ENCODE measurements around the gene HPSE2. TPM values are rescaled to one million over a fixed set of nuclear protein-coding genes. Genes with fewer than 3 reads are reported as not detected.
A peak's percentile ranks its signal among the peaks of the same experiment; 100 is the strongest.
"Not testable (repeated sequence)": the region's sequence is repeated elsewhere in the genome, so short reads cannot be mapped to it uniquely, and the experiment has no call there.

HPSE2 gene
- total RNA-seq, 5 donors from 2014 or later (not counting 1 experiment from before 2014, with no cell fraction given), result 0.13 to 0.23 (median 0.18) TPM; not detected in 1

DNA sequence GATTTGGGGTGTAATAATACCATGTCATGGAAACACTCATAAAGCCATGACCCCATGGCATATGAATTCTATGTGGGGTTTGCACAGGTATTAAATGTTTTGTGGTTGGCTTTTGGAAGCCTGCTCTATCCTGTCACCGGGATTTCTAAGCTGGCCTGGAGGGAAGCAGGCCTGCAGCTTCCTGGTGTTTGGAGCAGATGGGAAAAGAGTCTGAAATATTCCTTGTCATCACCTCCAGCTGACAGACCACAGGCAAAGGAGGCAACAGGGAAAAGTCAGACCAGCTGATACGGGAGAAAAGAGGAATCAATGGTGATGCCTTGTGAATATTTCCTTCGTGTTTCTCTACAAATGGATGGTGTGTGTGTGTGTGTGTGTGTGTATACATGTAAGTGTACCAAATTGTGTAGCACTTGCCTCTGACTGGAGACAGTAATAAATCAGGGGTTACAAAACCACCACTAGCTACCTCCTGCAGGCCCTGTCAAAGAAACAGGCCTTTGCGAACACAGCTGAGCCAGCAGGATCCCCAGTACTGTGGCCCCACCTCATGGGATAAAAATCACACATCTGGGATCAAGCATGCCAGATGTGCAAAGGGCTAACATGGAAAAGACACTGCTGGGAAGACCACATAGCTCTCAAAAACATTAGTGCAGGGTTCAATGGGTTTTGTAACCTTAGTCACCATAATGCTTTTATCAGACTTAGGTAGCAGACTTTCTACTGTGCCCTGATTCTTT lies 668.1 kb downstream of the HPSE2 start:
- Histone ChIP-seq H3K36me3 (ENCODE audit: control insufficient read depth in 2 of 2, extremely low read depth in 1 of 2, insufficient read depth in 1 of 2, low read length in 1 of 2) (no peaks in the 10 kb centered on the region), H3K9me3 (no peaks in the 10 kb centered on the region), H3K4me3 (ENCODE audit: control insufficient read depth in 1 of 2, extremely low read depth in 1 of 2, low read length in 1 of 2) (no peak overlapping the region), H3K27ac (ENCODE audit: low read length) (no peak overlapping the region), H3K4me1 (ENCODE audit: control insufficient read depth in 1 of 2, extremely low read depth in 1 of 2, insufficient read depth in 2 of 2, low read length in 2 of 2) (no peaks in the 10 kb centered on the region), H3K27me3 (replicated peaks in 1 of 2; ENCODE audit: control insufficient read depth in 2 of 2, extremely low read depth in 1 of 2, insufficient read depth in 2 of 2, low read length in 1 of 2) (no peaks in the 10 kb centered on the region)
- Mint-ChIP-seq H3K4me3 (no peak overlapping the region), H3K27ac (no peak overlapping the region), H3K9me3 (no peaks in the 10 kb centered on the region), H3K27me3 (peaks cover 4 to 9% of the 10 kb centered on the region in 2 donors), H3K4me1 (no peaks in the 10 kb centered on the region), H3K36me3 (no peaks in the 10 kb centered on the region)
- 0% methylated on average over 1 of the region's 4 CpGs for WGBS (ENCODE audit: insufficient coverage)
- ATAC-seq (replicated peaks in 1 of 4) (no peak), DNase-seq (no peak)
- ChIA-PET CTCF (no interaction called here), POLR2A (no interaction called here)

DNA sequence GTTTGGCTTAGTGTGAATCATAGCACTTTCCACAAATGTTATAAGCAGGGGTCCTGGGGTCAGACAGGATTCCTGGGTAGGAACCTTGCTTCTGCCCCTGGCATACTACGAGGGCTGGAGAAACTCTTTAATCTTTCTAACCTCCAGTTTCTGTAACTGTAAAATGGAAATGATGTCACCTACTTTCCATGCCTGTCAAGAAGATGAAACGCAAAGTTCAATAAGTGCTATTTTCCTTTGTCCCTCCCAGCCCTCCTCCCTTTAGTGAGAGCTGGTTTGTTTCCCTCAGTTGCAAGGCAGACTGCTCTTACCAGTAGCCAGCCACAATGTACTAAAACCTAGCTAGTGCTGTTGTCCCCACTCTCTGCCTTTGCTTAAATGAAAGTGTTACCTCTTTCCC lies 671.8 kb downstream of the HPSE2 start:
- H3K27me3 Mint-ChIP-seq, result no peaks in the 10 kb centered on the region
- Histone ChIP-seq H3K4me3 (ENCODE audit: control insufficient read depth in 1 of 2, extremely low read depth in 1 of 2, low read length in 1 of 2) (no peak overlapping the region), H3K4me1 (ENCODE audit: control insufficient read depth in 1 of 2, extremely low read depth in 1 of 2, insufficient read depth in 2 of 2, low read length in 2 of 2) (no peaks in the 10 kb centered on the region), H3K27me3 (replicated peaks in 1 of 2; ENCODE audit: control insufficient read depth in 2 of 2, extremely low read depth in 1 of 2, insufficient read depth in 2 of 2, low read length in 1 of 2) (no peaks in the 10 kb centered on the region), H3K36me3 (ENCODE audit: control insufficient read depth in 2 of 2, extremely low read depth in 1 of 2, insufficient read depth in 1 of 2, low read length in 1 of 2) (no peaks in the 10 kb centered on the region), H3K9me3 (no peaks in the 10 kb centered on the region), H3K27ac (ENCODE audit: low read length) (no peak overlapping the region)
- no peak for ATAC-seq (replicated peaks in 1 of 4)
- H3K27ac Mint-ChIP-seq, result no peak overlapping the region
- POLR2A ChIA-PET, result no interaction called here
- no peaks in the 10 kb centered on the region for H3K4me1 Mint-ChIP-seq
- H3K9me3 Mint-ChIP-seq, result no peaks in the 10 kb centered on the region
- DNase-seq, result no peak
- CTCF ChIA-PET, result no interaction called here
- 0% methylated on average over 1 of the region's 2 CpGs for WGBS (ENCODE audit: insufficient coverage)
- no peaks in the 10 kb centered on the region for H3K36me3 Mint-ChIP-seq
- no peak overlapping the region for H3K4me3 Mint-ChIP-seq

DNA sequence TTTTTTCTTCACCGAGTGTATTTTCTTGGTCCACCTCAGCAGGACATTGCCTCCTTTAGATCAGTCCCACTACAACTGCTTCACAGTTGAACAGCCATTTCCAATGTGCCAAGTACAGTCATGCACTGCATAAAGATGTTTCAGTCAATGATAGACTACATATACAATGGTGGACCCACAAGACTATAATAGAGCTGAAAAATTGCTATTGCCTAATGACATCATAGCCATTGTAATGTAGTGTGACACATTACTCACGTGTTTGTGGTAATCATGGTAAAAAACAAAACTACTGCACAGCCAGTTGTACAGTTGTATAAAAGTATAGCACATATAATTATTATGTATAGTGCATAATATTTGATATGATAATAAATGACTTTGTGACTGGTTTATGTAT lies 675.1 kb downstream of the HPSE2 start:
- Histone ChIP-seq H3K27ac (ENCODE audit: low read length) (no peak overlapping the region), H3K27me3 (replicated peaks in 1 of 2; ENCODE audit: control insufficient read depth in 2 of 2, extremely low read depth in 1 of 2, insufficient read depth in 2 of 2, low read length in 1 of 2) (no peaks in the 10 kb centered on the region)

DNA sequence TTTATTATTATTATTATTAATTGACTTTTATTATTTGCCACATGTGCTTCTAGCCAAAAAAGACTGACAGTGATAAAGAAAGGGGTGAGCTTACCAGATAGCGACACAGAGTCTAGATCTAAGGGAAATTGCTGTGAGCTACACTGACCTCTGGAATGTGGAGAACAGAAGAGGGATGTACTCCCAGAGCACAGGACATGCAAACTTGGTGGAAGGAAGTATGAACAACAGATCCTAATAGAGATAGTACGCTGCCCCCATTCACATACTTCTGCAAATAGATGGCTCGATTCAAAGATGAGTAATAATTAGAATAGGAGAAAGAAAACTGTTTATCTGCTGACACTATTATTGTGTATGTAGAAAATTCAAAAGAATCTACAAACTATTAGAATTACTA lies 679.6 kb downstream of the HPSE2 start:
- no peaks in the 10 kb centered on the region for H3K4me1 ChIP-seq (ENCODE audit: control insufficient read depth in 1 of 2, extremely low read depth in 1 of 2, insufficient read depth in 2 of 2, low read length in 2 of 2)
- DNase-seq (no peak), ATAC-seq (replicated peaks in 1 of 4) (no peak)
- Mint-ChIP-seq H3K27ac (no peak overlapping the region), H3K36me3 (no peaks in the 10 kb centered on the region), H3K27me3 (peaks cover 9 to 14% of the 10 kb centered on the region in 2 donors), H3K4me3 (no peak overlapping the region), H3K4me1 (no peaks in the 10 kb centered on the region), H3K9me3 (no peaks in the 10 kb centered on the region)
- no peaks in the 10 kb centered on the region for H3K9me3 ChIP-seq
- ChIA-PET CTCF (no interaction called here), POLR2A (no interaction called here)
- no peak overlapping the region for H3K27ac ChIP-seq (ENCODE audit: low read length)
- no peaks in the 10 kb centered on the region for H3K27me3 ChIP-seq (replicated peaks in 1 of 2; ENCODE audit: control insufficient read depth in 2 of 2, extremely low read depth in 1 of 2, insufficient read depth in 2 of 2, low read length in 1 of 2)
- 89% methylated on average over 1 of the region's 3 CpGs for WGBS (ENCODE audit: insufficient coverage)
- no peak overlapping the region for H3K4me3 ChIP-seq (ENCODE audit: control insufficient read depth in 1 of 2, extremely low read depth in 1 of 2, low read length in 1 of 2)
- H3K36me3 ChIP-seq (ENCODE audit: control insufficient read depth in 2 of 2, extremely low read depth in 1 of 2, insufficient read depth in 1 of 2, low read length in 1 of 2), result no peaks in the 10 kb centered on the region

More for the DNA sequence above, 675.1 kb downstream of the HPSE2 start:
- H3K4me1 Mint-ChIP-seq, result no peaks in the 10 kb centered on the region
- H3K27ac Mint-ChIP-seq, result no peak overlapping the region
- H3K4me3 Mint-ChIP-seq, result no peak overlapping the region
- DNase-seq (no peak), ATAC-seq (replicated peaks in 1 of 4) (no peak)
- no peaks in the 10 kb centered on the region for H3K9me3 Mint-ChIP-seq
- H3K27me3 Mint-ChIP-seq, result peaks cover 4 to 9% of the 10 kb centered on the region in 2 donors
- POLR2A ChIA-PET, result no interaction called here
- H3K36me3 Mint-ChIP-seq, result no peaks in the 10 kb centered on the region
- H3K36me3 ChIP-seq (ENCODE audit: control insufficient read depth in 2 of 2, extremely low read depth in 1 of 2, insufficient read depth in 1 of 2, low read length in 1 of 2), result no peaks in the 10 kb centered on the region
- no peaks in the 10 kb centered on the region for H3K4me1 ChIP-seq (ENCODE audit: control insufficient read depth in 1 of 2, extremely low read depth in 1 of 2, insufficient read depth in 2 of 2, low read length in 2 of 2)
- H3K4me3 ChIP-seq (ENCODE audit: control insufficient read depth in 1 of 2, extremely low read depth in 1 of 2, low read length in 1 of 2), result no peak overlapping the region
- CTCF ChIA-PET, result interaction anchor here in 1 of 2 donors (0.6 kb wide), 1 partner anchor 105 kb away, joined by 3 read pairs; no protein-coding TSS in a partner anchor
- no peaks in the 10 kb centered on the region for H3K9me3 ChIP-seq
- 100% methylated on average over 1 of the region's 2 CpGs for WGBS (ENCODE audit: insufficient coverage)

DNA sequence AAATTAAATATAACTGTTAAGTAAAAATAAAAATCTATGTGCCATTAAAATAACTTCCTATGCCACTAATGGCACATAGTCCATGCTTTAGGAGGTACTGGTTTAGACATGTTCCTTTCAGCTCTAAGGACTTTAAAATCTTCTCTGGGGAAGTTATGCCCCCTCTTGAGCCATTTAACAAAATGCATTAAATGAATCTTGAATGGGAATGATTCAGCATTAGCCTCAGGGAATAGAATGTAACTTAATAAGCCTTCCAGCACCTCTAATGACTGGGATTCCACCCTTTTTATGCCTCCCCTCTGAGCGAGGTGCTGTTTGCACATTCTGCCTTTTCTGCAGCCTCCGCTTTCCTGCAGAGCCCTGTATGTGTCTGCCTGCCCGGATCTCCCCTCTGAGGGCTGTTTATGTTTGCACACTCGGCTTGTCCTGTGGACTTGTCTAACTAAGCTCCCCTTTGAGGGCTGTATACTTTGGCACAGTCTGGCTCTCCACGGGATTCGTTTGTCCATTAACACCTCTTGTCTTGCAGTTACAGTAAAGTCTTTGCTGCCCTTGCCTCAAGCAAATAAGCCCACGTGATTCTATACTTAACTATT lies 680.5 kb downstream of the HPSE2 start:
- H3K36me3 Mint-ChIP-seq, result no peaks in the 10 kb centered on the region
- WGBS (ENCODE audit: insufficient coverage), result 71% methylated on average over 3 of the region's 7 CpGs
- ChIA-PET CTCF (no interaction called here), POLR2A (no interaction called here)
- H3K9me3 Mint-ChIP-seq, result no peaks in the 10 kb centered on the region
- no peaks in the 10 kb centered on the region for H3K4me1 Mint-ChIP-seq
- ATAC-seq (replicated peaks in 1 of 4) (no peak), DNase-seq (no peak)
- no peaks in the 10 kb centered on the region for H3K4me1 ChIP-seq (ENCODE audit: control insufficient read depth in 1 of 2, extremely low read depth in 1 of 2, insufficient read depth in 2 of 2, low read length in 2 of 2)
- no peak overlapping the region for H3K4me3 ChIP-seq (ENCODE audit: control insufficient read depth in 1 of 2, extremely low read depth in 1 of 2, low read length in 1 of 2)
- no peak overlapping the region for H3K27ac Mint-ChIP-seq
- H3K9me3 ChIP-seq, result no peaks in the 10 kb centered on the region
- H3K27me3 Mint-ChIP-seq, result peaks cover 9 to 14% of the 10 kb centered on the region in 2 donors
- H3K4me3 Mint-ChIP-seq, result no peak overlapping the region
- no peak overlapping the region for H3K27ac ChIP-seq (ENCODE audit: low read length)
- H3K27me3 ChIP-seq (replicated peaks in 1 of 2; ENCODE audit: control insufficient read depth in 2 of 2, extremely low read depth in 1 of 2, insufficient read depth in 2 of 2, low read length in 1 of 2), result peaks cover 0 to 2% of the 10 kb centered on the region in 2 experiments
- no peaks in the 10 kb centered on the region for H3K36me3 ChIP-seq (ENCODE audit: control insufficient read depth in 2 of 2, extremely low read depth in 1 of 2, insufficient read depth in 1 of 2, low read length in 1 of 2)

DNA sequence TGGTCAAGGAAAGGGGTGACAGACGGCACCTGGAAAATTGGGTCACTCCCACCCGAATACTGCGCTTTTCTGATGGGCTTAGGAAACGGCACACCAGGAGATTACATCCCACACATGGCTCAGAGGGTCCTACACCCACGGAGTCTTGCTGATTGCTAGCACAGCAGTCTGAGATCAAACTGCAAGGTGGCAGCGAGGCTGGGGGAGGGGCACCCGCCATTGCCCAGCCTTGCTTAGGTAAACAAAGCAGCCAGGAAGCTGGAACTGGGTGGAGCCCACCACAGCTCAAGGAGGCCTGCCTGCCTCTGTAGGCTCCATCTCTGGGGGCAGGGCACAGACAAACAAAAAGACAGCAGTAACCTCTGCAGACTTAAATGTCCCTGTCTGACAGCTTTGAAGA lies 694.1 kb downstream of the HPSE2 start:
- H3K4me1 ChIP-seq (ENCODE audit: control insufficient read depth in 1 of 2, extremely low read depth in 1 of 2, insufficient read depth in 2 of 2, low read length in 2 of 2); H3K4me3 ChIP-seq (ENCODE audit: control insufficient read depth in 1 of 2, extremely low read depth in 1 of 2, low read length in 1 of 2); H3K4me1 Mint-ChIP-seq; POLR2A ChIA-PET; ATAC-seq (replicated peaks in 1 of 4); H3K9me3 Mint-ChIP-seq; H3K9me3 ChIP-seq; H3K36me3 Mint-ChIP-seq; H3K27me3 ChIP-seq (replicated peaks in 1 of 2; ENCODE audit: control insufficient read depth in 2 of 2, extremely low read depth in 1 of 2, insufficient read depth in 2 of 2, low read length in 1 of 2); H3K36me3 ChIP-seq (ENCODE audit: control insufficient read depth in 2 of 2, extremely low read depth in 1 of 2, insufficient read depth in 1 of 2, low read length in 1 of 2); H3K27ac Mint-ChIP-seq; H3K27ac ChIP-seq (ENCODE audit: low read length); CTCF ChIA-PET: not testable (repeated sequence)
- Mint-ChIP-seq H3K27me3 (peaks cover 14 to 20% of the 10 kb centered on the region in 2 donors), H3K4me3 (peak overlapping the region in 1 of 3 donors; percentile 28)
- no CpG with 5 or more reads among the region's 7 CpGs for WGBS (ENCODE audit: insufficient coverage)
- DNase-seq, result peak in 1 of 35 experiments; percentile 5
